WI38 (cell line): ENCODE measurements around the gene NUP50.

Experiments
- H3K4me3 ChIP-seq: 2 replicates; pipeline ENCODE4 v1.5.1; 2011; ENCODE audit warnings: low read depth, mild to moderate bottlenecking, control low read depth, low read length
- CTCF ChIP-seq: IDR thresholded peaks from 2 replicates; pipeline ENCODE4 v1.5.1; 2012; ENCODE audit warnings: low read depth, mild to moderate bottlenecking, control low read depth, low read length

The NUP50 gene

GRCh38 chr22:45171830-45172229 lies 8.1 kb downstream of the NUP50 start:
- TF ChIP-seq CTCF, result no peak
- H3K4me3 ChIP-seq, result no peak overlapping the region

DNA sequence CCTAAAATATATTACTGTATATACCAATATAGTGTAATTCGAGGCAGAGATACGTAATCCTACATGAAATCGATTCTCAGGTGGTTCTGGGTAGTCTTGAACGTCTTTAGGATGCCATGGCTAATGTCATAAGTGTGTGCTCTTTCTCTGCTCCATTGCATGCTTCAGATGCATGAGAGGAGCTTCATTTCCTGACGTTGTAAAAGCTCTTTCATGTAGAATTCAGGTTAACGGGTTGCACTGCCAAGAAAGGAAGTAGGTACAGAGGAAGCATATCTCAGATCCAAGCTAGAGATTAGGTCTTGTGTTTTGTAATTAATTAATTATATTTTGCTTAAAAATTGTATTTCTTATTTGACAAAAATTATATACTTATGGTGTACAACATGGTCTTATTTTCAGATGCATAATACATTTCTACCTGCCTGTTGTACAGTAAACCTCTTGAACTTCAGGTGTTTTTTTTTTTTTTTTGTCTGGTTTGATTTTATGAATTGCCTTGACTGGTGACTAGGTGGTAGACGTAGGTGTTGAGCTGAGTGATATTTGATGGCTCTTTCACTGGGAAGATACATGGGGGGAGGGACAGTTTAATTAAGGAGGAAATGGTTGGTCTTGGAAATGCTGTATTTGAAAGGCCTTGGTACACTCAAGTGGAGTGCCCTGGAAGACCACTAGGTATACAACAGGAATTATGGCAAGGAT lies 9.3 kb downstream of the NUP50 start:
- no peak for TF ChIP-seq CTCF
- H3K4me3 ChIP-seq, result no peak overlapping the region

DNA sequence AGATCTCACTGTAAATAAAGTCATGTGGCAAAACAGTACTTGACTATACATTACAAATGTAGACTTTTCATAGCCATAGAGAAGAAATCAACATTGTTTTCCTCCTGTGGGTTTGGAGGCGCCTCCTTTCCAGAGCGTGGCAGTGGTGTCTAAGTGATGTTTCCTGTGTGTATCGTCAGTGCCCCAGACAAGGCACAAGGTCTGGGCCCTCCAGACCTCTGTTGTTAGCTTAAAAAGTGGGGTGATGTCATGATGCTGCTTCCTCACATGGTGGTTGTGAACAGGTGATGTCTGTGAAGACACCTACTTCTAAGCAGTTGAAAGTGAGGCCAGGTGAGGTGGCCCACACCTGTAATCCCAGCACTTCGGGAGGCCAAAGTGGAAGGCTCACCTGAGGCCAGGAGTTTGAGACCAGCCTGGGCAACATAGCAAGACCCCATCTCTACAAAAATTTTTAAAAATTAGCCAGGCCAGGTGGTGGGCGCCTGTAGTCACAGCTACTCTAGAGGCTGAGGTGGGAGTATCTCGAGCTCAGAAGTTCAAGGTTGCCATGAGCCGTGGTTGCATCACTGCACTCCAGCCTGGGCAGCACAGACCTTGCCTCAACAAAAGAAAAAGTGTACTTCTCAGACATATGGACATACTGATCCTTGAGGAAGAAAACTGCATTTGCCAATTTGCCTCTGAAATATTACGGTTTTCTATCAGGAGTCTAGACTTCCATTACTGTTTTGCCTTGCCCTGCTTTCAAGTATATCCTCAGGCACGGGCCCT lies 15.7 kb downstream of the NUP50 start:
- H3K4me3 ChIP-seq, result no peak overlapping the region
- no peak for TF ChIP-seq CTCF

DNA sequence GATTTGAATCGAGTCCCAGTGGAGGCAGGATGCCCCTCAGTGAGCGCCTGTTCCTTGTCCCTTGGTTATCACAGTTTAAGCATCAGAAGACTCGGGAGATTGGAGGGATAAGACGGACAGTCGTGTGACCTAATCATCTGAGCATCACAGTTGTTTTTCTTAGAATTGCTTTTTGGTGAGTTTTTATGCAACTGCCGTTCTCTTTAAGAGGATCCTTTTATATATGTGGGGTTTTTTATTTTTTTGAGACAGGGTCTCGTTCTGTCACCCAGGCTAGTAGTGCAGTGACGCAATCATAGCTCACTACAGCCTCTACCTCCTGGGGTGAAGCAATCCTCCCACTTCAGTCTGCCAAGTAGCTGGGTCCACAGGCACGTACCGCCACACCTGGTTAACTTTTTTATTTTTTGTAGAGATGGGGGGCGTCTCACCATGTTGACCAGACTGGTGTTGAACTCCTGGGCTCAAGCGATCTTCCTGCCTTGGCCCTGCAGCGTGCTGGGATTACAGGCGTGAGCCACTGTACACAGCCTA lies 16.5 kb downstream of the NUP50 start:
- H3K4me3 ChIP-seq, result no peak overlapping the region
- no peak for TF ChIP-seq CTCF

- TF ChIP-seq CTCF, result no peak
- H3K4me3 ChIP-seq, result no peak overlapping the region
Measured at GRCh38 chr22:45181240-45181639, 17.5 kb downstream of the NUP50 start.

GRCh38 chr22:45181766-45182165 lies 18.0 kb downstream of the NUP50 start:
- no peak overlapping the region for H3K4me3 ChIP-seq
- TF ChIP-seq CTCF, result no peak

- H3K4me3 ChIP-seq, result no peak overlapping the region
- no peak for TF ChIP-seq CTCF
Measured at GRCh38 chr22:45183974-45184373, 20.2 kb downstream of the NUP50 start.
